K562 (cell line): Measurements from ENCODE around the gene NYAP1. TPM values are rescaled to one million over a fixed set of nuclear protein-coding genes. Genes with fewer than 3 reads are reported as not detected.
A peak's percentile ranks its signal among the peaks of the same experiment; 100 is the strongest.

Experiments used
- DACH1 ChIP-seq: fragments of 450-650 bp; IDR thresholded peaks from 2 replicates; pipeline ENCODE4 v1.6.1; 2018; ENCODE audit not compliant: partially characterized antibody
- HDAC2 ChIP-seq: fragments of 450-650 bp; IDR thresholded peaks from 2 replicates; pipeline ENCODE4 v1.6.1; 2016; ENCODE audit warnings: mild to moderate bottlenecking
- KDM1A ChIP-seq, 2 experiments: fragments of 450-650 bp; IDR thresholded peaks; 2 replicates each; pipeline ENCODE4 v1.6.1; 2016; ENCODE audit warnings: mild to moderate bottlenecking in 2 of 2
- MYNN ChIP-seq, 2 experiments: sonication (generic); formaldehyde crosslinking in 1 of 2; IDR thresholded peaks; 2 replicates each; pipeline versions ENCODE4 v1.5.0 to v1.6.1; 2016 to 2020; ENCODE audit warnings: antibody characterized with exemption in 1 of 2, missing genetic modification reagents in 1 of 2
- NR2C2 ChIP-seq, 2 experiments: fragments of 200-800 bp in 1 of 2; sonication (Bioruptor generic) in 1 of 2; sonication (generic) in 1 of 2; formaldehyde crosslinking in 1 of 2; IDR thresholded peaks; 2 replicates each; pipeline versions ENCODE4 v1.6.1 to v1.8.0; 2016 to 2022; ENCODE audit warnings: mild to moderate bottlenecking in 1 of 2, missing compliant biosample characterization in 1 of 2, missing genetic modification characterization in 1 of 2, missing genetic modification reagents in 1 of 2
- NRF1 ChIP-seq, 2 experiments: fragments of 450-650 bp; IDR thresholded peaks in 1 of 2; conservative IDR thresholded peaks in 1 of 2; 2 replicates each; pipeline ENCODE4 v1.6.1; 2014; ENCODE audit warnings: mild to moderate bottlenecking in 2 of 2
- PRDM10 ChIP-seq: fragments of 450-650 bp; IDR thresholded peaks from 2 replicates; pipeline ENCODE4 v1.6.1; 2018; ENCODE audit not compliant: partially characterized antibody
- RFX1 ChIP-seq: fragments of 450-650 bp; IDR thresholded peaks from 2 replicates; pipeline ENCODE4 v1.6.1; 2016; ENCODE audit warnings: mild to moderate bottlenecking, moderate library complexity
- TAL1 ChIP-seq: fragments of 450-650 bp; IDR thresholded peaks from 2 replicates; pipeline ENCODE4 v1.6.1; 2016; ENCODE audit warnings: mild to moderate bottlenecking
- USF1 ChIP-seq: sonication (generic); formaldehyde crosslinking; IDR thresholded peaks from 2 replicates; pipeline ENCODE4 v1.9.0; 2022; ENCODE audit warnings: mild to moderate bottlenecking, missing genetic modification reagents
- VEZF1 ChIP-seq: fragments of 200-800 bp; sonication (Bioruptor generic); IDR thresholded peaks from 2 replicates; pipeline ENCODE4 v1.6.1; 2017; ENCODE audit warnings: missing genetic modification characterization, missing compliant biosample characterization
- ZNF354B ChIP-seq: fragments of 250-450 bp; sonication (Bioruptor Pico); IDR thresholded peaks from 2 replicates; pipeline ENCODE4 v1.4.0; 2020
- ZNF695 ChIP-seq: fragments of 450-650 bp; formaldehyde crosslinking; IDR thresholded peaks from 2 replicates; pipeline ENCODE4 v1.4.0; 2020; ENCODE audit warnings: mild to moderate bottlenecking, moderate library complexity
- polyA plus RNA-seq, 8 experiments: library from polyadenylated mRNA; depleted of rRNA in 4 of 8; stranded (reverse) in 5 of 8; unstranded in 3 of 8; fragments of >200 nt; fragmentation: Nextera tagmentation in 2 of 8; fragmentation: Illumina TruSeq in 1 of 8; extraction: Ambion mirVana in 2 of 8; extraction: Trizol in 1 of 8; gene quantifications; 2 replicates each; pipeline versions ENCODE4 v1.2.1 to v1.2.3, GENCODE V29; 2011 to 2014; ENCODE audit warnings: inconsistent platforms in 1 of 8, missing spikeins in 1 of 8
- total RNA-seq, 7 experiments: library from RNA; depleted of rRNA in 6 of 7; stranded (reverse); fragments of >200 nt in 6 of 7; fragmentation: Illumina TruSeq in 2 of 7; extraction: Trizol in 2 of 7; gene quantifications; 2 replicates each; pipeline versions ENCODE4 v1.2.1 to v1.2.3, GENCODE V29; 2011 to 2021; ENCODE audit warnings: low replicate concordance in 1 of 7
- TF ChIP-seq, protein P1 (sequence below): fragments of 250-450 bp; sonication (Bioruptor Pico); IDR thresholded peaks from 2 replicates; pipeline ENCODE4 v1.4.0; 2020
- TF ChIP-seq, protein P2 (sequence below), 2 experiments: fragments of 450-650 bp; conservative IDR thresholded peaks; 2 replicates each; pipeline ENCODE4 v1.6.1; 2017; ENCODE audit warnings: mild to moderate bottlenecking in 2 of 2, moderate library complexity in 2 of 2

The NYAP1 gene
- total and polyA plus RNA-seq, 9 of the 15 experiments (the other 6 are each of a cell fraction or from before 2014, with no cell fraction given): 0.11 to 0.88 (median 0.22) TPM; not detected in 2

DNA sequence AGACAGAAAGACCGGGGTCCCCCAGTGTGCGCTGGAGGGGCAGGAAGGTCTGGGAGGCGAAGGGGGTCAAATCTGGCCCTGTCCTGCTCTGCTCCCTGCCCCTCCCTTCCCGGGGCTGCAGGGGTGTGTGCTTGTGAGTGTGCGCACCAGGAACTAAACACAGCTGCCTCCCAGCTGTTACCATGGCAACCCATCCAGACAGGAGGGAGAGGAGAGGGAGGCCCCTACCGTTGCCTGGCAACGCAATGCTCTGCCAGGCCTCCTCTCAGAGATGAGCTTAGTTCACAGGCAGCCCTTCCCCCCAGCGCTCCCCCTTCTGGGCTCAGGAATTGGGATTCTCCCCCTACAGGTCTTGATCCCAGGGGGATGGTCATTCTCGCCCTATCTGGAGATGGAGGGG lies 6.1 kb downstream of the NYAP1 start (continued):
- TF ChIP-seq, protein P1, sequence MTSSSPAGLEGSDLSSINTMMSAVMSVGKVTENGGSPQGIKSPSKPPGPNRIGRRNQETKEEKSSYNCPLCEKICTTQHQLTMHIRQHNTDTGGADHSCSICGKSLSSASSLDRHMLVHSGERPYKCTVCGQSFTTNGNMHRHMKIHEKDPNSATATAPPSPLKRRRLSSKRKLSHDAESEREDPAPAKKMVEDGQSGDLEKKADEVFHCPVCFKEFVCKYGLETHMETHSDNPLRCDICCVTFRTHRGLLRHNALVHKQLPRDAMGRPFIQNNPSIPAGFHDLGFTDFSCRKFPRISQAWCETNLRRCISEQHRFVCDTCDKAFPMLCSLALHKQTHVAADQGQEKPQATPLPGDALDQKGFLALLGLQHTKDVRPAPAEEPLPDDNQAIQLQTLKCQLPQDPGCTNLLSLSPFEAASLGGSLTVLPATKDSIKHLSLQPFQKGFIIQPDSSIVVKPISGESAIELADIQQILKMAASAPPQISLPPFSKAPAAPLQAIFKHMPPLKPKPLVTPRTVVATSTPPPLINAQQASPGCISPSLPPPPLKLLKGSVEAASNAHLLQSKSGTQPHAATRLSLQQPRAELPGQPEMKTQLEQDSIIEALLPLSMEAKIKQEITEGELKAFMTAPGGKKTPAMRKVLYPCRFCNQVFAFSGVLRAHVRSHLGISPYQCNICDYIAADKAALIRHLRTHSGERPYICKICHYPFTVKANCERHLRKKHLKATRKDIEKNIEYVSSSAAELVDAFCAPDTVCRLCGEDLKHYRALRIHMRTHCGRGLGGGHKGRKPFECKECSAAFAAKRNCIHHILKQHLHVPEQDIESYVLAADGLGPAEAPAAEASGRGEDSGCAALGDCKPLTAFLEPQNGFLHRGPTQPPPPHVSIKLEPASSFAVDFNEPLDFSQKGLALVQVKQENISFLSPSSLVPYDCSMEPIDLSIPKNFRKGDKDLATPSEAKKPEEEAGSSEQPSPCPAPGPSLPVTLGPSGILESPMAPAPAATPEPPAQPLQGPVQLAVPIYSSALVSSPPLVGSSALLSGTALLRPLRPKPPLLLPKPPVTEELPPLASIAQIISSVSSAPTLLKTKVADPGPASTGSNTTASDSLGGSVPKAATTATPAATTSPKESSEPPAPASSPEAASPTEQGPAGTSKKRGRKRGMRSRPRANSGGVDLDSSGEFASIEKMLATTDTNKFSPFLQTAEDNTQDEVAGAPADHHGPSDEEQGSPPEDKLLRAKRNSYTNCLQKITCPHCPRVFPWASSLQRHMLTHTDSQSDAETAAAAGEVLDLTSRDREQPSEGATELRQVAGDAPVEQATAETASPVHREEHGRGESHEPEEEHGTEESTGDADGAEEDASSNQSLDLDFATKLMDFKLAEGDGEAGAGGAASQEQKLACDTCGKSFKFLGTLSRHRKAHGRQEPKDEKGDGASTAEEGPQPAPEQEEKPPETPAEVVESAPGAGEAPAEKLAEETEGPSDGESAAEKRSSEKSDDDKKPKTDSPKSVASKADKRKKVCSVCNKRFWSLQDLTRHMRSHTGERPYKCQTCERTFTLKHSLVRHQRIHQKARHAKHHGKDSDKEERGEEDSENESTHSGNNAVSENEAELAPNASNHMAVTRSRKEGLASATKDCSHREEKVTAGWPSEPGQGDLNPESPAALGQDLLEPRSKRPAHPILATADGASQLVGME (CRISPR knock-in tag): 0 out of 2 replicates have a peak, but pooled peaks have one; percentile 76
- peak; percentile 100 for TF ChIP-seq RFX1
- TF ChIP-seq VEZF1 (CRISPR knock-in tag): peak; percentile 56
- peak; percentile 83 to 86 for TF ChIP-seq NRF1 (conservative IDR thresholded peaks at IDR 0.05 in 1 of 2, IDR thresholded peaks at IDR 0.05 in 1 of 2)
- TF ChIP-seq DACH1: peak; percentile 67
- TF ChIP-seq MYNN (IDR thresholded peaks at IDR 0.05): peak; percentile 57; the same call in 1 of the 2 replicates
- no peak for TF ChIP-seq MYNN (CRISPR knock-in tag; IDR thresholded peaks at IDR 0.05)
- peak; percentile 83 to 84 for TF ChIP-seq KDM1A (IDR thresholded peaks at IDR 0.05)
- TF ChIP-seq TAL1: no peak
- no peak for TF ChIP-seq ZNF354B
- TF ChIP-seq HDAC2: peak; percentile 42; the same call in 1 of the 2 replicates
- peak; percentile 8 for TF ChIP-seq PRDM10
- TF ChIP-seq, protein P2, sequence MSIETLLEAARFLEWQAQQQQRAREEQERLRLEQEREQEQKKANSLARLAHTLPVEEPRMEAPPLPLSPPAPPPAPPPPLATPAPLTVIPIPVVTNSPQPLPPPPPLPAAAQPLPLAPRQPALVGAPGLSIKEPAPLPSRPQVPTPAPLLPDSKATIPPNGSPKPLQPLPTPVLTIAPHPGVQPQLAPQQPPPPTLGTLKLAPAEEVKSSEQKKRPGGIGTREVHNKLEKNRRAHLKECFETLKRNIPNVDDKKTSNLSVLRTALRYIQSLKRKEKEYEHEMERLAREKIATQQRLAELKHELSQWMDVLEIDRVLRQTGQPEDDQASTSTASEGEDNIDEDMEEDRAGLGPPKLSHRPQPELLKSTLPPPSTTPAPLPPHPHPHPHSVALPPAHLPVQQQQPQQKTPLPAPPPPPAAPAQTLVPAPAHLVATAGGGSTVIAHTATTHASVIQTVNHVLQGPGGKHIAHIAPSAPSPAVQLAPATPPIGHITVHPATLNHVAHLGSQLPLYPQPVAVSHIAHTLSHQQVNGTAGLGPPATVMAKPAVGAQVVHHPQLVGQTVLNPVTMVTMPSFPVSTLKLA (conservative IDR thresholded peaks at IDR 0.05): no peak
- no peak for TF ChIP-seq ZNF695 (CRISPR knock-in tag)
- no peak for TF ChIP-seq NR2C2 (CRISPR knock-in tag; IDR thresholded peaks at IDR 0.05)
- TF ChIP-seq NR2C2 (tag; IDR thresholded peaks at IDR 0.05): no peak
- TF ChIP-seq USF1 (CRISPR knock-in tag): no peak
